Measurements from ENCODE around the gene THEMIS2. TPM values are rescaled to one million over a fixed set of nuclear protein-coding genes. Genes with fewer than 3 reads are reported as not detected.

Gene THEMIS2
- total and polyA plus RNA-seq, 2 of the 8 experiments (the other 6 are each of a cell fraction or from before 2014, with no cell fraction given), result 12.4 to 28.0 TPM

DNA sequence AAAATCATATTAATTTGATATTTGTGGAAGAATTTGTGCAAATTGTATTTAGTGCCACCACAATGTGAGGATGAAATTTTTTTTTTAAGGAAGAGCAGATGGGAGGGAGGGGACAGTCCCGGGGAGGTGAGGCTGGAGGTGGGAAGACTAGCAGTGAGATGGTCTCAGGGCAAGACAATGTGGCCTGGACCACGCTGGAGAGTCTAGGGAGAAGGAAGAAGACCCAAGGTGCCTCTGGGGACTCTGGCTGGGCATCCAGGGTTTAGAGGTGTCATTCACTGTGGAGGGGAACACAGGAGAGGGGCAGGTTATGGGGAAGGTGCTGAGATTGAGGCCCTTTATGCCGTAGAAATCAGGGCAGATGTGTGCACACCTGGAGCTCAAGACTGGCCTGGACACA, 10.3 kb upstream of the THEMIS2 start:
- POLR2A ChIA-PET (ENCODE audit: partially characterized antibody), result no interaction called here
- TF ChIP-seq CREB1 (IDR thresholded peaks at IDR 0.05), result no peak
- TF ChIP-seq HDAC2 (IDR thresholded peaks at IDR 0.05; ENCODE audit: borderline replicate concordance in 1 of 2, low read depth in 2 of 2, low read length in 2 of 2), result no peak
- TF ChIP-seq ZNF274 (IDR thresholded peaks at IDR 0.05; ENCODE audit: borderline replicate concordance, extremely low read depth, low read length), result no peak
- no peak for TF ChIP-seq SIRT6 (IDR thresholded peaks at IDR 0.05; ENCODE audit: low read length)
- TF ChIP-seq, protein P1, sequence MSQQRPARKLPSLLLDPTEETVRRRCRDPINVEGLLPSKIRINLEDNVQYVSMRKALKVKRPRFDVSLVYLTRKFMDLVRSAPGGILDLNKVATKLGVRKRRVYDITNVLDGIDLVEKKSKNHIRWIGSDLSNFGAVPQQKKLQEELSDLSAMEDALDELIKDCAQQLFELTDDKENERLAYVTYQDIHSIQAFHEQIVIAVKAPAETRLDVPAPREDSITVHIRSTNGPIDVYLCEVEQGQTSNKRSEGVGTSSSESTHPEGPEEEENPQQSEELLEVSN (IDR thresholded peaks at IDR 0.05), result no peak
- TF ChIP-seq SAP30 (IDR thresholded peaks at IDR 0.05; ENCODE audit: insufficient read depth, insufficient replicate concordance, low read length), result no peak
- TF ChIP-seq EZH2 (IDR thresholded peaks at IDR 0.05; ENCODE audit: low read depth, low read length, severe bottlenecking), result no peak
- no peak for TF ChIP-seq FOSL1 (IDR thresholded peaks at IDR 0.05; ENCODE audit: insufficient read depth, low read depth, low read length)
- no peak for TF ChIP-seq SP4 (IDR thresholded peaks at IDR 0.05; ENCODE audit: low read length)
- TF ChIP-seq SIX5 (IDR thresholded peaks at IDR 0.05; ENCODE audit: low read depth, low read length), result no peak
- Histone ChIP-seq H3K9me3 (ENCODE audit: insufficient read depth in 2 of 2, low read depth in 1 of 2, low read length in 1 of 2) (no peaks in the 10 kb centered on the region), H3K9ac (replicated peaks in 1 of 4; ENCODE audit: extremely low read depth in 1 of 4, low read depth in 3 of 4, low read length in 3 of 4) (no peak overlapping the region), H3K4me1 (replicated peaks in 1 of 4; ENCODE audit: control insufficient read depth in 3 of 4, insufficient read depth in 4 of 4, low read length in 3 of 4) (no peaks in the 10 kb centered on the region; a peak in 1 of 7 replicates), H2BK15ac (ENCODE audit: low read length) (no peak overlapping the region), H3K56ac (replicated peaks; ENCODE audit: insufficient read length, low read depth, low read length) (no peak overlapping the region), H2AFZ (ENCODE audit: low read length) (no peak overlapping the region; the same call in 1 of the 2 replicates), H3K79me1 (ENCODE audit: low read depth, low read length) (no peaks in the 10 kb centered on the region), H4K8ac (ENCODE audit: extremely low read depth, insufficient read depth, low read length) (no peak overlapping the region), H3K4ac (replicated peaks; ENCODE audit: insufficient read length, low read depth, low read length) (no peak overlapping the region), H4K91ac (replicated peaks; ENCODE audit: insufficient read length, low read length) (no peak overlapping the region), H2AK5ac (ENCODE audit: low read depth, low read length) (no peak overlapping the region), H3K14ac (ENCODE audit: insufficient read length) (no peak overlapping the region), H3K23me2 (ENCODE audit: low read depth, low read length) (no peaks in the 10 kb centered on the region), H3K79me2 (ENCODE audit: control insufficient read depth in 1 of 2, insufficient read depth in 2 of 2, low read length in 2 of 2) (no peaks in the 10 kb centered on the region), H3K4me3 (ENCODE audit: extremely low read depth in 1 of 4, insufficient read depth in 2 of 4, low read depth in 3 of 4, low read length in 4 of 4) (no peak overlapping the region), H3K27ac (ENCODE audit: low read depth, low read length) (no peak overlapping the region), H2BK20ac (ENCODE audit: low read length) (no peak overlapping the region), H3K18ac (ENCODE audit: extremely low read depth, low read length) (no peak overlapping the region), H2BK12ac (ENCODE audit: low read depth, low read length) (no peak overlapping the region), H3K23ac (ENCODE audit: insufficient read length) (no peak overlapping the region), H2BK5ac (ENCODE audit: low read depth, low read length) (no peak overlapping the region), H4K5ac (ENCODE audit: insufficient read length, low read depth, low read length) (no peak overlapping the region), H2BK120ac (replicated peaks; ENCODE audit: low read depth, low read length) (no peak overlapping the region), H3K36me3 (ENCODE audit: control insufficient read depth in 2 of 4, insufficient read depth in 4 of 4, low read length in 3 of 4) (no peaks in the 10 kb centered on the region), H3K4me2 (ENCODE audit: insufficient read depth in 1 of 2, low read depth in 2 of 2, low read length in 2 of 2) (no peak overlapping the region), H4K20me1 (replicated peaks in 1 of 2; ENCODE audit: control insufficient read depth in 1 of 2, insufficient read depth in 2 of 2, low read length in 2 of 2) (no peaks in the 10 kb centered on the region), H3K27me3 (replicated peaks in 1 of 4; ENCODE audit: control insufficient read depth in 3 of 4, extremely low read depth in 1 of 4, insufficient read depth in 3 of 4, low read length in 3 of 4) (no peaks in the 10 kb centered on the region)
- FAIRE-seq, result no peak
- 82% methylated on average over 3 of the region's 3 CpGs; no CpG with 5 or more reads in 1 of the 2 experiments for WGBS, 2 experiments (ENCODE audit: extremely low coverage in 1 of 2, insufficient coverage in 1 of 2, insufficient read length in 1 of 2, insufficient replicate concordance in 2 of 2, low coverage in 1 of 2, low lambda C conversion rate in 2 of 2, missing lambda C conversion rate in 1 of 2)
- CTCF ChIA-PET (ENCODE audit: partially characterized antibody), result no interaction called here
- DNase-seq (ENCODE audit: low read depth in 1 of 2, low spot score in 2 of 2), result no peak
